Muscle layer of duodenum (tissue), 2 donors: ENCODE results near the gene TMEM38A.
"Not testable (repeated sequence)": the region's sequence is repeated elsewhere in the genome, so short reads cannot be mapped to it uniquely, and the experiment has no call there.

ENCODE experiments used
- H3K27ac ChIP-seq: one replicate; pipeline ENCODE4 v1.7.0; 2013; ENCODE audit warnings: mild to moderate bottlenecking, low read length
- H3K27me3 ChIP-seq: one replicate; pipeline ENCODE4 v1.7.0; 2013; ENCODE audit warnings: low read depth, mild to moderate bottlenecking, control low read depth, low read length
- H3K36me3 ChIP-seq, 2 donors: one replicate each; pipeline ENCODE4 v1.7.0; 2013; ENCODE audit warnings: low read length in 2 of 2, control low read depth in 1 of 2, mild to moderate bottlenecking in 1 of 2; ENCODE audit not compliant: insufficient read depth in 2 of 2, control insufficient read depth in 1 of 2
- H3K4me1 ChIP-seq, 2 donors: one replicate each; pipeline ENCODE4 v1.7.0; 2013; ENCODE audit warnings: low read length in 2 of 2, mild to moderate bottlenecking in 2 of 2, control low read depth in 1 of 2, moderate library complexity in 1 of 2; ENCODE audit not compliant: insufficient read depth in 2 of 2, control insufficient read depth in 1 of 2
- H3K4me3 ChIP-seq, 2 donors: one replicate each; pipeline ENCODE4 v1.7.0; 2013; ENCODE audit warnings: low read length in 2 of 2, low read depth in 1 of 2, mild to moderate bottlenecking in 1 of 2
- H3K9me3 ChIP-seq, 2 donors: one replicate each; pipeline ENCODE4 v1.7.0; 2013; ENCODE audit warnings: low read length in 2 of 2, control low read depth in 1 of 2, mild to moderate bottlenecking in 1 of 2; ENCODE audit not compliant: control insufficient read depth in 1 of 2
- donor health status: healthy.

Gene TMEM38A

GRCh38 chr19:16678498-16678897 is 17.6 kb downstream of the TMEM38A start:
- Histone ChIP-seq H3K27ac (no peak overlapping the region), H3K4me1 (no peaks in the 10 kb centered on the region), H3K27me3 (no peaks in the 10 kb centered on the region), H3K9me3 (peaks cover 0 to 12% of the 10 kb centered on the region in 2 donors), H3K36me3 (peaks cover 0 to 24% of the 10 kb centered on the region in 2 donors), H3K4me3 (no peak overlapping the region)

- H3K36me3 ChIP-seq, result peaks cover 0 to 24% of the 10 kb centered on the region in 2 donors
- H3K9me3 ChIP-seq, result peaks cover 0 to 12% of the 10 kb centered on the region in 2 donors
- no peaks in the 10 kb centered on the region for H3K27me3 ChIP-seq
- no peak overlapping the region for H3K4me3 ChIP-seq
- H3K27ac ChIP-seq, result no peak overlapping the region
- H3K4me1 ChIP-seq, result no peaks in the 10 kb centered on the region
These were observed 18.9 kb downstream of the TMEM38A start for GRCh38 chr19:16679811-16680210.

- Histone ChIP-seq H3K4me1 (no peaks in the 10 kb centered on the region), H3K27ac (no peak overlapping the region), H3K27me3 (no peaks in the 10 kb centered on the region), H3K36me3 (peaks cover 0 to 24% of the 10 kb centered on the region in 2 donors), H3K4me3 (no peak overlapping the region), H3K9me3 (peaks cover 0 to 12% of the 10 kb centered on the region in 2 donors)
These were observed 21.6 kb downstream of the TMEM38A start for GRCh38 chr19:16682539-16682938.

- H3K36me3 ChIP-seq, result peaks cover 0 to 24% of the 10 kb centered on the region in 2 donors
- peaks cover 0 to 12% of the 10 kb centered on the region in 2 donors for H3K9me3 ChIP-seq
- no peak overlapping the region for H3K4me3 ChIP-seq
- H3K27me3 ChIP-seq, result no peaks in the 10 kb centered on the region
- no peak overlapping the region for H3K27ac ChIP-seq
- no peaks in the 10 kb centered on the region for H3K4me1 ChIP-seq
These were observed 23.3 kb downstream of the TMEM38A start for GRCh38 chr19:16684216-16684615.

- Histone ChIP-seq H3K4me1 (no peaks in the 10 kb centered on the region), H3K27ac (no peak overlapping the region), H3K36me3 (no peaks in the 10 kb centered on the region), H3K4me3 (no peak overlapping the region), H3K9me3 (peaks cover 0 to 4% of the 10 kb centered on the region in 2 donors), H3K27me3 (no peaks in the 10 kb centered on the region)
These were observed 27.1 kb downstream of the TMEM38A start for GRCh38 chr19:16688084-16688483.

GRCh38 chr19:16698914-16699313 is 38.0 kb downstream of the TMEM38A start:
- no peak overlapping the region for H3K27ac ChIP-seq
- H3K27me3 ChIP-seq, result no peaks in the 10 kb centered on the region
- no peaks in the 10 kb centered on the region for H3K36me3 ChIP-seq
- no peaks in the 10 kb centered on the region for H3K4me1 ChIP-seq
- peaks cover 0 to 4% of the 10 kb centered on the region in 2 donors for H3K9me3 ChIP-seq
- no peak overlapping the region for H3K4me3 ChIP-seq

- no peaks in the 10 kb centered on the region for H3K36me3 ChIP-seq
- H3K27ac ChIP-seq, result no peak overlapping the region
- H3K4me1 ChIP-seq, result no peaks in the 10 kb centered on the region
- H3K4me3 ChIP-seq, result no peak overlapping the region
- no peaks in the 10 kb centered on the region for H3K27me3 ChIP-seq
- H3K9me3 ChIP-seq, result no peaks in the 10 kb centered on the region
These were observed 41.2 kb downstream of the TMEM38A start for GRCh38 chr19:16702123-16702522.

- Histone ChIP-seq H3K4me1 (no peaks in the 10 kb centered on the region), H3K36me3 (no peaks in the 10 kb centered on the region), H3K4me3 (no peak overlapping the region), H3K27ac (no peak overlapping the region), H3K9me3 (no peaks in the 10 kb centered on the region), H3K27me3 (no peaks in the 10 kb centered on the region)
These were observed 42.7 kb downstream of the TMEM38A start for GRCh38 chr19:16703677-16704076.

GRCh38 chr19:16710870-16711269 is 49.9 kb downstream of the TMEM38A start:
- not testable (repeated sequence) for H3K27me3 ChIP-seq, H3K9me3 ChIP-seq, H3K36me3 ChIP-seq, H3K27ac ChIP-seq, H3K4me1 ChIP-seq, H3K4me3 ChIP-seq

GRCh38 chr19:16712295-16712694 is 51.4 kb downstream of the TMEM38A start:
- H3K9me3 ChIP-seq, H3K27ac ChIP-seq, H3K27me3 ChIP-seq, H3K4me1 ChIP-seq, H3K36me3 ChIP-seq, H3K4me3 ChIP-seq: not testable (repeated sequence)

- no peaks in the 10 kb centered on the region for H3K4me1 ChIP-seq
These were observed 53.9 kb downstream of the TMEM38A start for GRCh38 chr19:16714702-16715287.

GRCh38 chr19:16715611-16716010 is 54.7 kb downstream of the TMEM38A start:
- Histone ChIP-seq H3K9me3 (no peaks in the 10 kb centered on the region), H3K27me3 (no peaks in the 10 kb centered on the region), H3K4me1 (no peaks in the 10 kb centered on the region), H3K27ac (no peak overlapping the region), H3K4me3 (no peak overlapping the region), H3K36me3 (no peaks in the 10 kb centered on the region)

More at GRCh38 chr19:16714702-16715287, 53.9 kb downstream of the TMEM38A start:
- Histone ChIP-seq H3K36me3 (no peaks in the 10 kb centered on the region), H3K27ac (no peak overlapping the region), H3K27me3 (no peaks in the 10 kb centered on the region), H3K9me3 (no peaks in the 10 kb centered on the region), H3K4me3 (no peak overlapping the region)
